ENCODE measurements around the gene CCDC9.
"Not testable (repeated sequence)": the region's sequence is repeated elsewhere in the genome, so short reads cannot be mapped to it uniquely, and the experiment has no call there.

The CCDC9 gene

GRCh38 chr19:47232422-47233211, 23.7 kb upstream of the CCDC9 start:
- no peak for DNase-seq

DNA sequence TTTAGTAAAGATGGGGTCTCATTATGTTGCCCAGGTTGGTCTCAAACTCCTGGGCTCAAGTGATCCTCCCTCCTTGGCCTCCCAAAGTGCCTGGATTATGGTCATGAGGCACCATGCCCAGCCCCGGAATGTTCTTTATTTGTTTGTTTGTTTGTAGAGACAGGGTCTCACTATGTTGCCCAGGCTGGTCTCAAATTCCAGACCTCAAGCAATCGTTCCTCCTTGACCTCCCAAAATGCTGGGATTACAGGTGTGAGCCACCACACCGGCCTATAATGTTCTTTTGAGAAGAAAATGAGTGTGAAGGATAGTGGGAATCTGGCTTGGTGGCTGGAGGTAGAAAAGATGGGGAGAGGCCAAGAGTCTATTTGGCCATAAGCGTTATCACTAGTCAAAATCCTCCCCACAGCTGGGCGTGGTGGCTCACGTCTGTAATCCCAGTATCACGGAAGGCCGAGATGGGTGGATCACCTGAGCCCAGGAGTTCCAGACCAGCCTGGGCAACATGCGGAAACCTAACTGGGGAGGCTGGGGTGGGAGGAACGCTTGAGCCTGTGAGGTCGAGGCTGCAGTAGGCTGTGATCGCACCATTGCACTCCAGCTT, 20.2 kb upstream of the CCDC9 start:
- no peak for DNase-seq

- no peak for DNase-seq
These were observed 17.2 kb upstream of the CCDC9 start for GRCh38 chr19:47239152-47239551.

DNA sequence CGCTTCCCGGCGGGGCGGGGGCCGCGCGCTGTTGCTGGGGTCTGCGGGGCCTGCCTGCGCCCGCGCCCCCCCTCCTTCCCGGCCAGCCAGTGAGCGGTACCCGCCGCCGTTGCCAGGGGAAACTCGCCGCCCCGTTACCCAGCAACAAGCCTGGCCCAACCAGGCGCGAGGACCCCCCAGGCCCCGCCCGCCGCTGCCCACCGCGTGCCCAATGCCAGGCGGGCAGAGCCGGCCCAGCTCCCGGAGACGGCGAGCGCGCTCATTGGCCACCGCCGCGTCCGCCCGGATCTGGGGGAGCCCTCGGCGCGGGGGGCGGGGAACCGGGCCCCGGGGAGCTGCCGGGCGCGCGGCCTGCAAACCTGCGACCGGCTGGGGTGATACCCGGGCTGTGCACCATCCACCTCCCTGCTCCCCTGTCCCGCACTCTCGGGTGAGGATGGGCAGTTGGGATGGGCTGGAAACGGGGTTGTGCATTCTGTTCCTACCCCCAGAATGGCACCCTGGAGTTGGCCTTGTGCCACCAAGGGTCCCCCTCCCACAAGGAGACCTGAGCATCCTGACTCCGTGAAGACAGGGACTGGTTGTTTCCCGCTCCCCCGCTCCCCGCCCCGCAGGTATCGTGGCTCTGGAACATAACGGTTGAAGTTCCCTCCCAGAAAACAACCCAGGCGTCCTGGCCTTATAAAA, 16.6 kb upstream of the CCDC9 start:
- DNase-seq: peak; percentile 38

- no peak for DNase-seq
These were observed 15.8 kb upstream of the CCDC9 start for GRCh38 chr19:47240556-47240955.

DNA sequence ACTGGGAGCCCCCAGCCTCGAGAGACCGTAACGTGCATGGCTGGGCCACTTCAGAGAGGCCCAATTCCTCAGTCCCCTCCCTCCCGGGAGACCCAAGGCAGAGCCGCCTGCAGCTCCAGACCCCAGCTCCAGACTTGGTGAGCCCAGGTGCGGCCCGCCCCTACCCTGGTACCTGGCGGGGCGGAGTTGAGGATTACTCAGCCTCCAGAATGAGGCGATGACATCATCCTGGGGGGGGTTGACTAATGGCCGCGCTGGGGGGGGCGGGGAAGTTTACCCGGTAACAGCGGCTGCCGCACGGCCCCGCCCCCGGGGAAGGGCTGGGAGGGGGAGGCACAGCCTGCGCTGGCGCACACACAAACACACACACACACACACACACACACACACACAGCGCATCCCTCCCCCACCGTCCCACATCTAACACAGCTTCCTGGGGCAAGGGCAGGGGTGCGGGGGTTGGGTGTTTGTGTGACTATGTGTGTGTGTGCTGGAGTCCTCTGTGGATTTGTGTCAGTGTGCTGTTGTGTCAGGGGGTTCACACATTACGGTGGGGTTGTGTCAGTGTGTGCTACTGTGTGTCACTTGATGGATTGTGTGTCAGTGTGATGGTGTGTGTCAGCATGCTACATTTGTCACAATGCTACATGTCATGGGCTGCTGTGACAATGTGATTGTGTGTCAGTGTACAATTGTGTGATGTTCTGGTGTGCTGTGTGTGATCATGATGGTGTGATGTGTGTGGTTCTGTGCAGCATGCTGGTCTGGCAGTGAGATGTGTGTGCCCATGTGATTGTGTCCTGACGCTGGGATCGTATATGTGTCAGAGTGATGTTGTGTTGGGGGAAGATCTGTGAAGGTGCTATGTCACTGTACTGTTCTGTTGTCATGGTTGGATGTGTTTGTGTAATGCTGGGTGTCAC, 15.1 kb upstream of the CCDC9 start:
- DNase-seq: peak; percentile 80

DNA sequence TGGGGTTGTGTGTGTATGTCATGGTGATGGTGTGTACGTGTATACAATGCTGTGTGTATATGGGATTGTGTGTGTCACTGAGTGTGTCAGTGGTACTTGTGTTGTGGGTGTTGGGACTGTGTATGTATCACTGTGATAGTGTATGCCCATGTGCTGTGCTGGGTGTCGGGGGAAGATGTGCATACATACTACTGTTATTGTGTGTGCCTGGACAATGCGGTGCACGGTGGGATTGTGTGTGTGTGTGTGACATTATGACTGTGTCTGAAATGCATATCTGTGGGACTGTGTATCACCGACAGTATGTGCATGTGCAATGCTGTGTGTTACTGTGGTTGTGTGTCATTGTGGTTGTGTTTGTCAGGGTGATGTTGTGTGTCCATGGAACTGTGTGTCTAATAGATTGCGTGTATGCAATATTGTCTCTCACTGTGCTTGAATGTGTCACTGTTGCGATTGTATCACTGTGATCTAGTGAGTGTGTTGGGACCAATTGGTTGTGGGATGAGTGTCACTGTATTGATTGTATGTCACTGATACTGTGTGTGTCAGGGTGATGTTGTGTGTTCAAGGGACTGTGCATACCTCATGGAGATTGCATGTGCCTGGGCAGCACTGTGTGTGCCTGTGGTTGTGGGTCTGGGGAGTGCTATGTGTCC, 14.3 kb upstream of the CCDC9 start:
- DNase-seq: no peak

- no peak for DNase-seq
These were observed 13.0 kb upstream of the CCDC9 start for GRCh38 chr19:47243364-47243775.

- DNase-seq: peak; percentile 86
These were observed 12.4 kb upstream of the CCDC9 start for GRCh38 chr19:47243776-47244547.

GRCh38 chr19:47247308-47247990, 8.9 kb upstream of the CCDC9 start:
- peak; percentile 69 for DNase-seq

DNA sequence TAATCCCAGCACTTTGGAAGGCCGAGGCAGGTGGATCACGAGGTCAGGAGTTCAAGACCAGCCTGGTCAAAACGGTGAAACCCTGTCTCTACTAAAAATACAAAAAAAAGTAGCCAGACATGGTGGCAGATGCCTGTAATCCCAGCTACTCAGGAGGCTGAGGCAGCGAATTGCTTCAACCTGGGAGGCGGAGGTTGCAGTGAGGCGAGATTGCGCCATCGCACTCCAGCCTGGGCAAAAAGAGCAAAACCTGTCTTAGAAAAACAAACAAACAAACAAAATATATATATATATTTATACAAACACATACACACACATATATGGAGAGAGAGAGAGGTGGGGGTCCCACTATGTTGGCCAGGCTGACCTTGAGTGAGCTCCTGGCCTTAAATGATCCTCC, 3.3 kb upstream of the CCDC9 start:
- DNase-seq: not testable (repeated sequence)

GRCh38 chr19:47253467-47253881, 2.9 kb upstream of the CCDC9 start:
- DNase-seq: no peak

DNA sequence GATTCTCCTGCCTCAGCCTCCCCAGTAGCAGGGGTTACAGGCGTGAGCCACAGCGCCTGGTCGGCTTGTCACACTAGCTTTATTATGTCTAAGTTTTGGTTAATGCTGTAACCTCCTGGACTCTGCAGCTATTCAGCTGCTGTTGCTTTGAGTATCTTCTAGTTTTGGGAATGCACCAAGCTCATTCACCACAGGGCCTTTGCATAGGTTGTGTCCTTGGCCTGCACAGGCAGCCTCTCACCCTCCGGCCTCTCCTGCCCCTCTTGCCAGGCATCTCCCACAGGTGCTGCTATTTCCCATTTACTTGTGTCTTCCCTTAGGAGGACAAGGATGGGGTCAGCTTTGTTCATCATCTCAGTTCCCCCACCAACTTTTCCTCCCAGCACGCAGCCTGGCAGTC, 2.4 kb upstream of the CCDC9 start:
- no peak for DNase-seq

GRCh38 chr19:47256693-47257410, 527 bp downstream of the CCDC9 start:
- DNase-seq: peak; percentile 99

GRCh38 chr19:47257411-47258169, 1.3 kb downstream of the CCDC9 start:
- no peak for DNase-seq

DNA sequence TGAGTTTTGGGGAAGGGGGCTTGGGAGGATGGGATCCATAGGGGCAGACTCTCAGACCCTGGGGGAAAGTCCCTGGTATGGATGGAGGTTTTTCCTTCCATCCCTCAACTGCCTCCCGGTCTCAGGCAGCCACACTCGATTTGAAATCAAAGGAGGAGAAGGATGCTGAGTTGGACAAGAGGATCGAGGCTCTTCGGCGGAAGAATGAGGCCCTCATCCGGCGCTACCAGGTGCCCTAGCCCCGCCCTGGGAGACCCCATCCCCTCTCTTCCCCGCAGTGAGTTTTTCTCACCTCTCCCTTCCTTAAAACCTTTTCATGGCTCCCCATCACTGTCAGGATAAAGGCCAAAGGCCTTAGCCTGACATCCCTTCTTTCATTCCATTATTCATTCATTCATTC, 2.1 kb downstream of the CCDC9 start:
- DNase-seq: no peak

DNA sequence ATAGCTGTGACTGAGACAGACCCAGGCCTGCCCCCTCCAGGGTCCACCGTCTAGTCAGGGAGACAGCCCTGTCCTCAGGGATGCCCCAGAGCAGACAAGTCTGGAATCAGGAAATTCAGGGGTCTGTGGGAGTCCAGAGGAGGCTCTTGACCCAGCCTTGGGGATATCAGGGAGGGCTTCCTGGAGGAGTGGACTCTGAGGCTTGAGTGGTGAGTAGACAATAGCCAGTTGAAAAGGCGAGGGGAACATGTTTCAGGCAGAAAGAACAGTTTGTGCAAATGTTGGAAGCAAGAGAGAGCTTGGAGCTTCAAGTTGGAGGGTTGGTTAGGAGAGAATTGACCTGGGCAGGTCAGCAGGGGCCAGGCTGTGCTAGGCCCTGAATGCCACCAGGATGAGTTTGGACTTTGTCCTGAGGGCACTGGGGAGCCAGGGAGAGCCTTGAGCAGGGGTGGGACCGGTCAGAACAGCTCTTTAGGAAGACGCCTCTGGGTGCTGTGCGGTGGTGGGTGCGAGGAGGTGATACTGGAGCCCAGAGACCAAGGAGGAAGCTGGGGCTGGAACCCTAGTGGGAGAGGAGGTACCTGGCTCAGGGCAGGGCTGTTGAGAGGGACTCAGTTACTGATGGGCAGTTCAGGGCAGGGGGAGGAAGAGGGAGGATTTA, 2.7 kb downstream of the CCDC9 start:
- no peak for DNase-seq

DNA sequence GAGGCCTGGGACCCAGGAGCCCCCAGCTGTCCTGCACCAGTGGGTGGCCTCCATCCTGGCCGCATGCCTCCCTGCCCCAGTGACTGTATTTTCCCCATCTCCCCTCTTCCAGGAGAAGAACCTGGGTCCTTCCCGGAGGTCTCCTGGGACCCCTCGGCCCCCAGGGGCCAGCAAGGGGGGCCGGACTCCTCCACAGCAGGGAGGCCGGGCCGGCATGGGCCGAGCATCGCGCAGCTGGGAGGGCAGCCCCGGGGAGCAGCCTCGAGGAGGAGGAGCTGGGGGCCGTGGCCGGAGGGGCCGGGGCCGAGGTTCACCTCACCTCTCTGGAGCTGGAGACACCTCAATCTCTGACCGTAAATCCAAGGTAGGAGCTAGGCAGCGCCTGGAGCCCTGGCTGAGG, 4.2 kb downstream of the CCDC9 start:
- DNase-seq: no peak
